Natural killer cell treated with Interleukin-12 subunit alpha and Interleukin-12 subunit beta and Interleukin-15 and Interleukin-18, amount 100 ng/mL, for 72 hours (primary cell): ENCODE results near the gene FBXO5. TPM values are rescaled to one million over a fixed set of nuclear protein-coding genes. Genes with fewer than 3 reads are reported as not detected.

Source experiments
- total RNA-seq, 2 donors: library from RNA; stranded (reverse); gene quantifications; one replicate each; pipeline ENCODE4 v1.2.3, GENCODE V29; 2022

FBXO5 gene
- total RNA-seq, 2 donors from 2014 or later, result 26.3 to 33.9 TPM

Other genes starting within 250 kb of the FBXO5 start
- gene VIP, start 232.2 kb downstream of the FBXO5 start, total RNA-seq, result not detected
- 10 to 100 TPM; 23.6 to 30.8 TPM for gene MTRF1L, start 19.7 kb upstream of the FBXO5 start, total RNA-seq
- gene RGS17, start 148.2 kb upstream of the FBXO5 start, total RNA-seq, result under 1 TPM; 0.26 to 0.45 TPM